Keratinocyte (primary cell): ENCODE measurements around the gene KLK15.

Experiments
- CTCF ChIP-seq, 3 experiments: IDR thresholded peaks in 1 of 3; conservative IDR thresholded peaks in 1 of 3; optimal IDR thresholded peaks in 1 of 3; 2 replicates in 2 of 3; 3 replicates in 1 of 3; pipeline versions ENCODE3 to v1.5.1; 2011; ENCODE audit warnings: low read length in 3 of 3, mild to moderate bottlenecking in 3 of 3, moderate library complexity in 2 of 3, control low read depth in 1 of 3, inconsistent platforms in 1 of 3; ENCODE audit not compliant: insufficient read depth in 2 of 3; ENCODE audit errors: extremely low read depth in 1 of 3
- EZH2 ChIP-seq: IDR thresholded peaks from one replicate; pipeline ENCODE4 v1.6.1; 2012; ENCODE audit warnings: inconsistent platforms, mild to moderate bottlenecking, low read length, moderate library complexity

- no peak for TF ChIP-seq CTCF (optimal IDR thresholded peaks at IDR 0.05 in 1 of 3, IDR thresholded peaks at IDR 0.05 in 1 of 3, conservative IDR thresholded peaks at IDR 0.05 in 1 of 3; ENCODE audit: extremely low read depth in 1 of 3, insufficient read depth in 2 of 3, low read length in 3 of 3)
- TF ChIP-seq EZH2: no peak
Observed at GRCh38 chr19:50797781-50798658, 35.4 kb downstream of the KLK15 start.
